NB4 (cell line): ENCODE measurements around the gene NFASC.

Experiments used
- CTCF ChIP-seq: IDR thresholded peaks from one replicate; pipeline ENCODE4 v1.5.1; 2012; ENCODE audit warnings: low read depth, low read length
- MYC ChIP-seq: IDR thresholded peaks from 2 replicates; pipeline ENCODE4 v1.6.1; 2011; ENCODE audit warnings: low read depth, low read length
- POLR2A ChIP-seq: IDR thresholded peaks from 2 replicates; pipeline ENCODE4 v1.6.1; 2011; ENCODE audit warnings: mild to moderate bottlenecking; ENCODE audit not compliant: insufficient read length; ENCODE audit errors: extremely low read depth
- TF ChIP-seq, protein P1 (sequence below): IDR thresholded peaks from 2 replicates; pipeline ENCODE4 v1.6.1; 2011; ENCODE audit warnings: low read depth, low read length

GRCh38 chr1:204882479-204882878 lies 11.8 kb downstream of the NFASC start:
- TF ChIP-seq CTCF: no peak
- TF ChIP-seq POLR2A: no peak
- TF ChIP-seq, protein P1, sequence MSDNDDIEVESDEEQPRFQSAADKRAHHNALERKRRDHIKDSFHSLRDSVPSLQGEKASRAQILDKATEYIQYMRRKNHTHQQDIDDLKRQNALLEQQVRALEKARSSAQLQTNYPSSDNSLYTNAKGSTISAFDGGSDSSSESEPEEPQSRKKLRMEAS: no peak
- TF ChIP-seq MYC: no peak
